ENCODE results near the gene CYGB. TPM values are rescaled to one million over a fixed set of nuclear protein-coding genes. Genes with fewer than 3 reads are reported as not detected.

Gene CYGB
- total RNA-seq, 2 experiments from 2014 or later: not detected

DNA sequence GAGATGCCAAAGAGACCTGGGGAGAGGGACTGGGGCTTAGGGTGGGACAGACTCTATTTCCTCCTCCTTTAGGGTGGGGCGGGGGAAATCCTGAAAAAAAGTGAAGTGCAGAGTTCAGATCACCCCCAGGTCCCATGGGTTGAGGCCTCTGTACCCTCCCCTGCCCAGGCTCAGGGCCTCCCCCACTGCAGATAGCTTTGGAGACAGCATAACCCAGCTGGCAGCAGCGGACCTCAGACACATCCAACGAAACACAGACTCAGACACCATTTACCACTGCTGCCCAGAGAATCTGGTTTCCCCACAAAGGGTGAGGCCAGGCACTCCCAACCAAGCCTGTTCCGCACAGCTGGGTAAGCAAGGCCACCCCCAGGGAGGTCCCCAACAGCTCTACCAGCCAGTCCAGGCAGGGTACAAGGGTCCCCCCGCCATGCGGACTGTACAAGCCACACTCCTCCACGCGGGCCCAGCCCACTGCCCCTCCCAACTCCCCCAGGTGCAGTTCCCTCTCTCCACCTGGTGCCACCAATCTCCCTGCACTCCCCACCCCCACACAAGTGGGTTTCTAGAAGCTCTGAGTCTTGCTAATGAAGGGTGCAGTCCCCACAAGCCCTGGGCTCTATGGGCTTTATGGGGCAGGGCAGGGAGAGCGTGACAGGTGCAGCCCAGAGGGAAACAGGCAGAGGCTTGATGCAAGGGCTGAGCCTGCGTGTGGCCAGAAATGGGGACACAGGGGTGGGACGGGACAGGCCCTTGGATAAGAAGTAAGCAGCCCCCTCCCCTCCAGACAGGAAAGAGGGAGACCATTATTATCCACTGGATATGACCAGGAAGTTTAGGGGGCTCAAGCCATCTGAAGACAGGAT lies 45.2 kb downstream of the CYGB start:
- Mint-ChIP-seq H3K9me3 (ENCODE audit: low read depth) (no peaks in the 10 kb centered on the region), H3K27me3 (no peaks in the 10 kb centered on the region), H3K4me3 (peak overlapping the region; percentile 73), H3K4me1 (peaks cover 52% of the 10 kb centered on the region), H3K27ac (peak overlapping the region; percentile 98), H3K36me3 (peaks cover 1% of the 10 kb centered on the region)
- CTCF ChIA-PET: interaction anchor here (0.6 to 6.8 kb wide), 13 partner anchors 10 to 109 kb away, joined by 3 to 49 read pairs (median 4); partner anchors contain the start of genes AANAT, SPHK1 and UBE2O
- no peak for DNase-seq
- ATAC-seq: peak; percentile 14

- Mint-ChIP-seq H3K27ac (peak overlapping the region; percentile 98), H3K4me1 (peaks cover 49% of the 10 kb centered on the region), H3K27me3 (no peaks in the 10 kb centered on the region), H3K9me3 (ENCODE audit: low read depth) (no peaks in the 10 kb centered on the region), H3K36me3 (peaks cover 1% of the 10 kb centered on the region), H3K4me3 (no peak overlapping the region)
- CTCF ChIA-PET: interaction anchor here (0.6 to 6.8 kb wide), 10 partner anchors 8 to 146 kb away, joined by 3 to 49 read pairs (median 4); partner anchors contain the start of gene AANAT
- no peak for ATAC-seq
- no peak for DNase-seq
Measured at GRCh38 chr17:76491271-76492122, 46.0 kb downstream of the CYGB start.

DNA sequence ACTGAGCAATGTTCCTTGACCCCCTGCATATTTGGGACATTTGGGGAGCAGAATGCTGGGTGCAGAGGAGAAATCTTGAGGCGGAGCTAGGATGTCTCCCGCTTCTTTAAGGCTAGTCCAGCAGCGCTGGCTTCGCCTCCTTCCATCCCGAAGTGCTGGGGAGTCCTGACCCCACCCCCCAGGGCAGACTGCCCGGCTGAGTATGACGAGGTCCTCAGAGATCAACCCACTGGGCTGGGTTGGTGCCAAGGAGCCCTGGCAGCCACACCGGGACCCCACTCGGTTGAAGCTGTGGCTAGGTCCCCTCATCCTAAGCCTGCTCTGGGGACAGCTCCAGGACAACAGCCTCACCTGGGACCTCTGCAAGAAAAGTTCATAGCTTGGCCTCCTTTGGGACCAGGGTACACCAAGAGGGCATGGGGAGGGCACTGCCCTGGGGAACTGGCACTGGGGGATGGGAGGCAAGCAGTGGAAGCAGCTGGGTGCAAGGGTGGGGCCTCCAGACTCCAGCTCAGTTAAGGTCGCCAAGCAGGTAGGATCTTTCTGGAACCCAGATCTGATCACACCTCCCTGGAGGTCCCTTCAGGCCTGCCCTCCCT lies 47.3 kb downstream of the CYGB start:
- H3K4me1 Mint-ChIP-seq: peaks cover 52% of the 10 kb centered on the region
- no peak overlapping the region for H3K4me3 Mint-ChIP-seq
- peaks cover 1% of the 10 kb centered on the region for H3K36me3 Mint-ChIP-seq
- peak overlapping the region; percentile 16 for H3K27ac Mint-ChIP-seq
- DNase-seq: no peak
- no peak for ATAC-seq
- CTCF ChIA-PET: interaction anchor here (0.6 to 6.8 kb wide), 7 partner anchors 8 to 104 kb away, joined by 3 to 49 read pairs (median 4); partner anchors contain the start of gene AANAT
- no peaks in the 10 kb centered on the region for H3K9me3 Mint-ChIP-seq (ENCODE audit: low read depth)
- H3K27me3 Mint-ChIP-seq: no peaks in the 10 kb centered on the region

DNA sequence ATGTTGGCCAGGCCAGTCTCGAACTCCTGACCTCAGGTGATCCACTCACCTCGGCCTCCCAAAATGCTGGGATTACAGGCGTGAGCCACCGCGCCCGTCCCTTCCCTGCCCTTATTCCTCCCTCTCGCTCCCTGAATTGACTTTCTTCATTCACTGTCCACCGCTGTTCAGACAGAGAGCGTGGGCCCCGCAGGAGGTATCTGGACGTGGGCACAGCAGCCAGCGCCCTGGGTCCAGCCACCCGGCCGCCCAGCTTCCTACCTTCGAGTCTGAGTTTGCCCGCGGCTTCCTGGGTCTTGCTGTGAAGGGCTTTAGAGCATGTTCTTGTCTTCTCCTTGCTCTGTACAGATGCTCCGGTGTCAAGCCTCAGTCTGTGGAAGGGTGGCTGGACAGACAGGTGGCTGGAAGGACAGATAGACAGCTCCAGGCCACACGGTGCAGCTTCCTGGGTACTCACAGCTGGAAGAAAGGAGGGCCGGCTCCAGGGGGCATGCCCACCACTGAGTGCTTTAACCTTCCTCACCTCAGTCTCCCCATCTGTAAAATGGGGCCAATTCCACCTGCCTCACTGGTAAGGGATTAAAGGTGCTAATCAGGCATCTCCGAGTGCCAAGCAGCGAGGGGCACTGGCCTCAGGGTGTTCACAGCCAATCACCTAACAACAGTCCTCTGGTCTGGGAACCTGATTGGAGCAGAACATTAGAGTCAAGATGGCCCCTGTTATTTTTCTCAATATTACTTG lies 49.9 kb downstream of the CYGB start:
- no peak overlapping the region for H3K4me3 Mint-ChIP-seq
- H3K27ac Mint-ChIP-seq: no peak overlapping the region
- CTCF ChIA-PET: interaction anchor here (0.7 kb wide), 1 partner anchor 137 kb away, joined by 3 read pairs; no protein-coding TSS in a partner anchor
- H3K27me3 Mint-ChIP-seq: no peaks in the 10 kb centered on the region
- H3K9me3 Mint-ChIP-seq (ENCODE audit: low read depth): no peaks in the 10 kb centered on the region
- DNase-seq (no peak), ATAC-seq (no peak)
- peaks cover 29% of the 10 kb centered on the region for H3K4me1 Mint-ChIP-seq
- peaks cover 1% of the 10 kb centered on the region for H3K36me3 Mint-ChIP-seq

DNA sequence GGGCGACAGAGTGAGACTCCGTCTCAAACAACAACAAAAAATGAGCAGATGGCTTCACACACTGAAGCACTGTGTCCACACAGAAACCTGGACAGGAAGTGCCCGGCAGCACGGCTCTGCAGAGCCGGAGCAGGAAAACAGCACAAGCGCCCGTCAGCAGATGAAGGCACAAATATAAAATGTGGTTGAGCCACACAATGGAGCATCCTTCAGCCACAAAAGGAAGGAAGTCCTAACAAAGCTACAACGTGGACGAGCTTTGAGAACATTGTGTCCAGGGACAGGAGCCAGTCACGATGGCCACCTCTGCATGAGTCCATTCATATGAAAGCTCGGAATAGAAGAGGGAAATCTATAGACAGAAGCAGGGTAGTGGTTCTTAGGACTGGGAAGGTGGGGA lies 51.9 kb downstream of the CYGB start:
- CTCF ChIA-PET: interaction anchor here (1.4 to 1.5 kb wide), 2 partner anchors 18 kb away, joined by 4 read pairs; no protein-coding TSS in a partner anchor
- H3K27me3 Mint-ChIP-seq: no peaks in the 10 kb centered on the region
- DNase-seq (no peak), ATAC-seq (no peak)
- no peak overlapping the region for H3K27ac Mint-ChIP-seq
- H3K4me1 Mint-ChIP-seq: peaks cover 29% of the 10 kb centered on the region
- H3K4me3 Mint-ChIP-seq: no peak overlapping the region
- peaks cover 4% of the 10 kb centered on the region for H3K36me3 Mint-ChIP-seq
- no peaks in the 10 kb centered on the region for H3K9me3 Mint-ChIP-seq (ENCODE audit: low read depth)

GRCh38 chr17:76484228-76484725 lies 53.2 kb downstream of the CYGB start:
- CTCF ChIA-PET: no interaction called here
- DNase-seq: no peak
- H3K27ac Mint-ChIP-seq: no peak overlapping the region
- no peak for ATAC-seq
- H3K36me3 Mint-ChIP-seq: peaks cover 3% of the 10 kb centered on the region
- no peaks in the 10 kb centered on the region for H3K27me3 Mint-ChIP-seq
- H3K4me1 Mint-ChIP-seq: peaks cover 25% of the 10 kb centered on the region
- H3K9me3 Mint-ChIP-seq (ENCODE audit: low read depth): no peaks in the 10 kb centered on the region
- no peak overlapping the region for H3K4me3 Mint-ChIP-seq

DNA sequence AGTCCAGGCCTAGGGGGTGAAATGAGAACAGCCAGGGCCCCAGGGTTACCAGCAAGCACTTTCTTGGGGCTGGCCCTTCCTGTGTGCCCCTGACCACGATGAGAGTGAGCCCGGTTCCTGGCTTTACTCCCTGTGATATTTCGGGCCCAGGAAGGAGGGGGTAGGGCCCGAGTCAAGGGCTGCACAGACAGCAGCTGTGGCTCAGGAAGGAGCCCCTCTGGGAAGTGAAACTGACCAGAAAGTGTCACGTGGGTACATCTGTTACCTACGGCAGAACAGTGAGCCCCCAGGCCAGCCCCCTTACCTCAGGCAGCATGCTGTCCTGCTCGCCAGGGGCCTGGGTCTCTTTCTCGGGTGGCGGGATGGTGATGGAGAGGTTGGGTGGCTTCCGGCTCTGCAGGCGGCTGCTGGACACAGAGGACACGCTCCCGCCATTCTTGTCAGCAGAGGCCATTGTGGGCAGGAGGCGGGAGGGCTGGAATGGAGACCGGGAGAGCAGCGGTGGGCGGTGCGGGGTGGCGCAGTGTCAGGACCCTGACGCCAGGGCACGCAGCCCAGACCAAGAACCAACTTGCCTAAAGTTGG lies 56.3 kb downstream of the CYGB start:
- H3K4me3 Mint-ChIP-seq: no peak overlapping the region
- H3K27ac Mint-ChIP-seq: peak overlapping the region; percentile 63
- peaks cover 22% of the 10 kb centered on the region for H3K4me1 Mint-ChIP-seq
- CTCF ChIA-PET: interaction anchor here (1.2 to 1.9 kb wide), 4 partner anchors 11 to 83 kb away, joined by 3 to 5 read pairs (median 4); no protein-coding TSS in a partner anchor
- H3K9me3 Mint-ChIP-seq (ENCODE audit: low read depth): no peaks in the 10 kb centered on the region
- H3K27me3 Mint-ChIP-seq: no peaks in the 10 kb centered on the region
- DNase-seq (peak; percentile 39), ATAC-seq (no peak)
- peaks cover 3% of the 10 kb centered on the region for H3K36me3 Mint-ChIP-seq

DNA sequence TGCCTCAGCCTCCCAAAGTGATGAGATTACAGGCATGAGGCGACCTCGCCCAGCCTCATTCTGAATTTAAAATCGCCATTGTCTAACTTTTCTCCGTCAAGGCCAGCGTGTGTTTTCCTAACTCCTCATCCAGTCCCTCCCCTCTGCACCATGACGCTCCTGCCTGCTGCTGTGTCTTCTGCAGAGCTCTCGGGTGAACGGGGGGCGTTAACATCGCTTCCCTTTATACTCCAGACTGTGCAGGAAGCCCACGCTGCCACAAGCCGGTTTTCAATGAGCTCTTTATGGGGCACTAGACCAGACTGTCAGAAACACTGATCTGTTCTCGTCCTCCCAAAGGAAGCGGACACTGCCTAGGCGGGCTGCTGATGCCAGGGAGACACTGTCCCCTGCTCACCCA lies 56.9 kb downstream of the CYGB start:
- Mint-ChIP-seq H3K27ac (peak overlapping the region; percentile 63), H3K4me1 (peaks cover 19% of the 10 kb centered on the region), H3K36me3 (peaks cover 3% of the 10 kb centered on the region), H3K27me3 (no peaks in the 10 kb centered on the region), H3K9me3 (ENCODE audit: low read depth) (no peaks in the 10 kb centered on the region), H3K4me3 (no peak overlapping the region)
- DNase-seq: peak; percentile 37
- no peak for ATAC-seq
- CTCF ChIA-PET: interaction anchor here (1.0 to 1.9 kb wide), 5 partner anchors 12 to 83 kb away, joined by 3 to 5 read pairs (median 4); partner anchors contain the start of gene UBE2O

DNA sequence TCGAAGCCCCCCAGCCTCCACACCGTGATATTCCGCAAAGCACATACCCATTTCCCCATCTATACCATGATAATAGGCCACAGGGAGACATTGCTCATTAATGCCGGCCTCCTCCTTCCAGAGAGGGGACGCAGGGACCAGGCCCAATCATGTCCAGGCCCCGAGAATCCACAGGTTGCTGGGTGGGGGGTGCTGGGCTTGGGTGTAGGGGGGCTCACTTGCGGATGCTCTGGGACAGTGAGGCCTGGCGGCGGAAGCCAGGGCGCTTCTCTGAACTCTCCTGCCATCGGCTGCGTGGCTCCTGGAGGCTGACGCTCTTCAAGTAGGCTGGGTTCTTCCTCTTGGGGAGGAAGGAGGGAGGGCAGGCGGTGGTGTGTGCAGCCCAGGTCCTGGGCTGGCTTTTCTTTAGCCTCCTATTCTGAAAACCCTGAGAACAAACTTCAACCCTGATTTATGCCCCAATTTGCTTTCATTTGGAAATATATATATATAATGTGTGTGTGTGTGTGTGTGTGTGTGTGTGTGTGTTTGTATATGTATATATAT lies 57.9 kb downstream of the CYGB start:
- Mint-ChIP-seq H3K36me3 (peaks cover 3% of the 10 kb centered on the region), H3K9me3 (ENCODE audit: low read depth) (no peaks in the 10 kb centered on the region)
- CTCF ChIA-PET: interaction anchor here (1.0 to 1.9 kb wide), 5 partner anchors 13 to 81 kb away, joined by 3 to 6 read pairs (median 4); partner anchors contain the start of gene UBE2O

DNA sequence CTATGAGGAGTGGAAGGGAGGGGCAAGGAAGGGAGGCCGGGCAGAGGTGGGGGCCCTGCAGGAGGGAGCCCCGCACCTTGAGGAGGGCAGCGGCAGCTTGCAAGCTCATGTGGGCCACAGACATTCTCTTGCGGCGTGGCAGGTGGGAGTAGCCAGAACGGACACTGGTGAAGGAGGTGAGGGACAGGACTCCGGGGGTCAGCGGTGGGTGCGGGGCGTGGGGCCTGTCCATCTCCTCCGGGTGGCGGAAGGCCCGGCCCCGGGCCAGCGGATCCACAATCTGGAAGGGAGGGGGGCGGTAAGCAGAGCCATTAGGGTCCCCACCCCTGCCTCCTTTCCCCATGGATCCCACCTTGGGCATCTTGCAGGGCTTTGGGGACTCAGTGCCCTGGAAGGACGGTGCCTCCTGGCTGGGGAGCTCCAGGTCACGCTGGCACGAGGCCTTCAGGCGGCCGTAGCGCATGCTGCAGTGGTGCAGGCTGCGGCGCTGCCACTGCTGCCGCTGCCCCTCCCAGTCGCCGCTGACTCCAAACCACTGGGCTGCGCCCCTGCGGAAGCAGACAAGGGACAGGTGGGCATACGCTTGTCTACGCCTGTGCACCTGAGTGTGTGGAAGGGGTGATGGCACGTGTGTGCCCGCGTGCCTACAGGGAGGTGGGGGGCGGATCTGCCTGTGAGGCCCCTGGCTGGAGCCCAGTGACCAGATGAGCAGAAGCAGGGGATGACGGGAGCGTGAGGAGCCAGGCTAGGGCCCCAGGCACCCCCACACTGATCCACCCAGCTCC lies 58.6 kb downstream of the CYGB start:
- ATAC-seq (peak; percentile 18), DNase-seq (no peak)
- H3K27ac Mint-ChIP-seq: no peak overlapping the region
- H3K4me3 Mint-ChIP-seq: no peak overlapping the region
- H3K27me3 Mint-ChIP-seq: no peaks in the 10 kb centered on the region
- H3K9me3 Mint-ChIP-seq (ENCODE audit: low read depth): no peaks in the 10 kb centered on the region
- CTCF ChIA-PET: interaction anchor here (1.3 to 1.9 kb wide), 2 partner anchors 21 to 80 kb away, joined by 4 to 6 read pairs; no protein-coding TSS in a partner anchor
- H3K36me3 Mint-ChIP-seq: peaks cover 3% of the 10 kb centered on the region
- H3K4me1 Mint-ChIP-seq: peaks cover 16% of the 10 kb centered on the region

More for the DNA sequence above, 57.9 kb downstream of the CYGB start:
- ATAC-seq (no peak), DNase-seq (no peak)
- H3K27me3 Mint-ChIP-seq: no peaks in the 10 kb centered on the region
- no peak overlapping the region for H3K4me3 Mint-ChIP-seq
- H3K4me1 Mint-ChIP-seq: peaks cover 16% of the 10 kb centered on the region
- no peak overlapping the region for H3K27ac Mint-ChIP-seq

GRCh38 chr17:76478097-76478496 lies 59.4 kb downstream of the CYGB start:
- H3K9me3 Mint-ChIP-seq (ENCODE audit: low read depth): no peaks in the 10 kb centered on the region
- CTCF ChIA-PET: interaction anchor here (0.9 to 1.9 kb wide), 3 partner anchors 20 to 146 kb away, joined by 4 to 6 read pairs (median 4); no protein-coding TSS in a partner anchor
- no peak overlapping the region for H3K27ac Mint-ChIP-seq
- DNase-seq: no peak
- ATAC-seq: no peak
- peaks cover 16% of the 10 kb centered on the region for H3K4me1 Mint-ChIP-seq
- H3K4me3 Mint-ChIP-seq: no peak overlapping the region
- H3K36me3 Mint-ChIP-seq: peaks cover 3% of the 10 kb centered on the region
- no peaks in the 10 kb centered on the region for H3K27me3 Mint-ChIP-seq

All from activated CD8-positive, alpha-beta memory T cell treated with anti-CD3 and anti-CD28 coated beads, Interleukin-2, amount 10 ng/mL, durations not matched to agents 7 days and 5 days (primary cell).